K562 (cell line): ENCODE measurements around the gene NEMF. TPM values are rescaled to one million over a fixed set of nuclear protein-coding genes. Genes with fewer than 3 reads are reported as not detected.

Experiments
- CREBBP ChIP-seq: IDR thresholded peaks from one replicate; pipeline ENCODE4 v1.6.1; 2012; ENCODE audit warnings: low read depth, mild to moderate bottlenecking, control low read depth, inconsistent platforms, low read length
- ERF ChIP-seq: fragments of 450-650 bp; formaldehyde crosslinking; IDR thresholded peaks from 2 replicates; pipeline ENCODE4 v1.4.0; 2020; ENCODE audit warnings: mild to moderate bottlenecking, mixed read lengths
- FOS ChIP-seq: IDR thresholded peaks from 3 replicates; pipeline ENCODE4 v1.6.1; 2011; ENCODE audit not compliant: insufficient read length; ENCODE audit errors: extremely low read depth
- HDAC1 ChIP-seq, 2 experiments: fragments of 450-650 bp; IDR thresholded peaks; 2 replicates each; pipeline ENCODE4 v1.6.1; 2016 to 2017; ENCODE audit warnings: inconsistent platforms in 1 of 2, mild to moderate bottlenecking in 1 of 2, moderate library complexity in 1 of 2
- IFI16 ChIP-seq: fragments of 250-450 bp; sonication (Bioruptor Pico); IDR thresholded peaks from 2 replicates; pipeline ENCODE4 v2.1.2; 2022; ENCODE audit warnings: mild to moderate bottlenecking, inconsistent platforms
- NCOA4 ChIP-seq: fragments of 450-650 bp; IDR thresholded peaks from 2 replicates; pipeline ENCODE4 v1.6.1; 2018; ENCODE audit warnings: mild to moderate bottlenecking; ENCODE audit not compliant: partially characterized antibody
- NFATC3 ChIP-seq: fragments of 450-650 bp; IDR thresholded peaks from 2 replicates; pipeline ENCODE4 v1.6.1; 2017; ENCODE audit warnings: mild to moderate bottlenecking
- PHB ChIP-seq: fragments of 250-450 bp; sonication (Bioruptor Pico); IDR thresholded peaks from 2 replicates; pipeline ENCODE4 v1.5.0; 2021
- SETDB1 ChIP-seq: IDR thresholded peaks from one replicate; pipeline ENCODE4 v1.6.1; 2012; ENCODE audit warnings: low read length, control low read depth, inconsistent platforms
- SMAD2 ChIP-seq: fragments of 150-350 bp; IDR thresholded peaks from 2 replicates; pipeline ENCODE4 v1.6.1; 2014; ENCODE audit warnings: low read depth, mild to moderate bottlenecking, low read length
- SMARCA4 ChIP-seq: fragments of 450-650 bp; IDR thresholded peaks from 2 replicates; pipeline ENCODE4 v1.6.1; 2016
- SREBF1 ChIP-seq: fragments of 150-350 bp; IDR thresholded peaks from 2 replicates; pipeline ENCODE4 v1.6.1; 2014; ENCODE audit warnings: antibody characterized with exemption, low read depth, low read length, borderline replicate concordance
- TBP ChIP-seq: optimal IDR thresholded peaks from 2 replicates; pipeline ENCODE3; 2011; ENCODE audit warnings: low read depth, low read length, improper control_type of control experiment
- TCF7 ChIP-seq: sonication (generic); IDR thresholded peaks from 2 replicates; pipeline ENCODE4 v1.6.1; 2016; ENCODE audit warnings: antibody characterized with exemption, borderline replicate concordance
- TCFL5 ChIP-seq: fragments of 250-450 bp; sonication (Bioruptor Pico); conservative IDR thresholded peaks from 2 replicates; pipeline ENCODE4 v1.6.1; 2021; ENCODE audit warnings: mild to moderate bottlenecking, moderate library complexity, matching md5 sums
- THAP12 ChIP-seq: fragments of 250-450 bp; sonication (Bioruptor Pico); IDR thresholded peaks from 2 replicates; pipeline ENCODE4 v1.9.0; 2021; ENCODE audit warnings: mild to moderate bottlenecking, inconsistent platforms
- ZNF184 ChIP-seq: sonication (generic); formaldehyde crosslinking; IDR thresholded peaks from 2 replicates; pipeline ENCODE4 v1.5.0; 2020; ENCODE audit warnings: missing genetic modification reagents
- ZNF253 ChIP-seq: fragments of 250-450 bp; sonication (Bioruptor Pico); conservative IDR thresholded peaks from 2 replicates; pipeline ENCODE4 v1.6.1; 2021; ENCODE audit warnings: mild to moderate bottlenecking
- ZNF707 ChIP-seq: fragments of 250-450 bp; sonication (Bioruptor Pico); conservative IDR thresholded peaks from 2 replicates; pipeline ENCODE4 v1.8.0; 2022; ENCODE audit warnings: inconsistent platforms, mild to moderate bottlenecking, moderate library complexity
- ZNF785 ChIP-seq: fragments of 250-450 bp; sonication (Bioruptor Pico); IDR thresholded peaks from 2 replicates; pipeline ENCODE4 v1.4.0; 2020; ENCODE audit warnings: mild to moderate bottlenecking
- polyA plus RNA-seq, 8 experiments: library from polyadenylated mRNA; depleted of rRNA in 4 of 8; stranded (reverse) in 5 of 8; unstranded in 3 of 8; fragments of >200 nt; fragmentation: Nextera tagmentation in 2 of 8; fragmentation: Illumina TruSeq in 1 of 8; extraction: Ambion mirVana in 2 of 8; extraction: Trizol in 1 of 8; gene quantifications; 2 replicates each; pipeline versions ENCODE4 v1.2.1 to v1.2.3, GENCODE V29; 2011 to 2014; ENCODE audit warnings: inconsistent platforms in 1 of 8, missing spikeins in 1 of 8
- total RNA-seq, 7 experiments: library from RNA; depleted of rRNA in 6 of 7; stranded (reverse); fragments of >200 nt in 6 of 7; fragmentation: Illumina TruSeq in 2 of 7; extraction: Trizol in 2 of 7; gene quantifications; 2 replicates each; pipeline versions ENCODE4 v1.2.1 to v1.2.3, GENCODE V29; 2011 to 2021; ENCODE audit warnings: low replicate concordance in 1 of 7
- TF ChIP-seq, protein P1 (sequence below): IDR thresholded peaks from 3 replicates; pipeline ENCODE4 v1.6.1; 2011; ENCODE audit warnings: borderline replicate concordance, mild to moderate bottlenecking; ENCODE audit not compliant: insufficient read length, insufficient read depth
- TF ChIP-seq, protein P2 (sequence below), 2 experiments: fragments of 200-800 bp in 1 of 2; sonication (Bioruptor generic) in 1 of 2; sonication (generic) in 1 of 2; formaldehyde crosslinking in 1 of 2; IDR thresholded peaks in 1 of 2; conservative IDR thresholded peaks in 1 of 2; 2 replicates each; pipeline versions ENCODE4 v1.5.0 to v1.6.1; 2016 to 2020; ENCODE audit warnings: missing compliant biosample characterization in 1 of 2, missing genetic modification characterization in 1 of 2, missing genetic modification reagents in 1 of 2
- TF ChIP-seq, protein P3 (sequence below): fragments of 250-450 bp; sonication (Bioruptor Pico); IDR thresholded peaks from 2 replicates; pipeline ENCODE4 v1.5.0; 2021

Gene NEMF
- total and polyA plus RNA-seq, 9 of the 15 experiments (the other 6 are each of a cell fraction or from before 2014, with no cell fraction given): 38.8 to 94.4 (median 61.0) TPM

DNA sequence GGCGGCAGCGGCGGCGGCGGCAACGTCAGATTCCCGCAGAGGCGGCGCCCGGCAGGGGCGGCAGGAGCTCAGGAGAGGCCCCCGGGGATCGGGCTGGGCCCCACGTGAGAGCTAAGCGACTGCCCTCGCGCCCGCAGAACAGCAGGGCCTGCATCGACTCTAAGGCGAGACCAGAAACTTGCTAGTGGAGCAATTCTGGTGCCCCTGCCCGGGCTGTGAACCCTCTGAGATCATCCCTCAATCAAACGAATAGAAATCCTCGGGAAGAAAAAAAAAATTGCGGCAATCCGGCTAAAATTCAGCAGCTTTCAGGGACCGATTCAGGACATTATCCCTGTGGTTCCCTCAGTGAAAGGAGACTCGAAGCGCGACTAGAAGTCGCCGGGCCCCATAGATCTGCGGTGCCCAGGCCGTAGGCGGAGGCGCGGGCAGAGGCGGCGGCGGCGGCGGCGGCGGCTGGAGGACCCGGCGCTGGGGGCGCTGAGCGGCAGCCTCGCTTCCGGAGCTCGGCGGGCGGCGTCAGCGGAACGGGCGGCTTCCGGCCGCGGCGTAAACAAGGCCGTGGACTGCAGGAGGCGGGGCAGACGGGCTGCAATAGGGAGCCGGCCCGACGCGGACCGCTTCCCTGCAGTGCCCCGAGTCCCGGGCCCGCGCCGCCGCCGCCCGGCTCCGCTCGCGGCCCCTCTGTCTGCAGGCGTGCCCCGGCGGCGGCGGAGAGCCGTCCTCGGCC lies 84.9 kb downstream of the NEMF start, which contains the start of gene KLHDC2 (continued):
- TF ChIP-seq, protein P1, sequence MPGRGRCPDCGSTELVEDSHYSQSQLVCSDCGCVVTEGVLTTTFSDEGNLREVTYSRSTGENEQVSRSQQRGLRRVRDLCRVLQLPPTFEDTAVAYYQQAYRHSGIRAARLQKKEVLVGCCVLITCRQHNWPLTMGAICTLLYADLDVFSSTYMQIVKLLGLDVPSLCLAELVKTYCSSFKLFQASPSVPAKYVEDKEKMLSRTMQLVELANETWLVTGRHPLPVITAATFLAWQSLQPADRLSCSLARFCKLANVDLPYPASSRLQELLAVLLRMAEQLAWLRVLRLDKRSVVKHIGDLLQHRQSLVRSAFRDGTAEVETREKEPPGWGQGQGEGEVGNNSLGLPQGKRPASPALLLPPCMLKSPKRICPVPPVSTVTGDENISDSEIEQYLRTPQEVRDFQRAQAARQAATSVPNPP: no peak
- TF ChIP-seq NFATC3 (no peak), PHB (no peak), SETDB1 (no peak), ZNF707 (CRISPR knock-in tag) (no peak), TCFL5 (no peak), NCOA4 (no peak), ZNF253 (no peak), TCF7 (no peak), CREBBP (no peak), HDAC1 (IDR thresholded peaks at IDR 0.05) (peak in 1 of 2 experiments; percentile 25; a peak in 1 of 4 replicates), ERF (CRISPR knock-in tag) (peak; percentile 36; the same call in 1 of the 2 replicates), FOS (no peak), SREBF1 (no peak), ZNF184 (no peak), IFI16 (CRISPR knock-in tag) (no peak), THAP12 (CRISPR knock-in tag) (peak; percentile 98), TBP (peak; percentile 48), ZNF785 (no peak), SMARCA4 (no peak), SMAD2 (no peak)
- TF ChIP-seq, protein P2, sequence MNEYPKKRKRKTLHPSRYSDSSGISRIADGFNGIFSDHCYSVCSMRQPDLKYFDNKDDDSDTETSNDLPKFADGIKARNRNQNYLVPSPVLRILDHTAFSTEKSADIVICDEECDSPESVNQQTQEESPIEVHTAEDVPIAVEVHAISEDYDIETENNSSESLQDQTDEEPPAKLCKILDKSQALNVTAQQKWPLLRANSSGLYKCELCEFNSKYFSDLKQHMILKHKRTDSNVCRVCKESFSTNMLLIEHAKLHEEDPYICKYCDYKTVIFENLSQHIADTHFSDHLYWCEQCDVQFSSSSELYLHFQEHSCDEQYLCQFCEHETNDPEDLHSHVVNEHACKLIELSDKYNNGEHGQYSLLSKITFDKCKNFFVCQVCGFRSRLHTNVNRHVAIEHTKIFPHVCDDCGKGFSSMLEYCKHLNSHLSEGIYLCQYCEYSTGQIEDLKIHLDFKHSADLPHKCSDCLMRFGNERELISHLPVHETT (CRISPR knock-in tag; conservative IDR thresholded peaks at IDR 0.05 in 1 of 2, IDR thresholded peaks at IDR 0.05 in 1 of 2): peak in 1 of 2 experiments; percentile 57; a peak in 1 of 4 replicates
- TF ChIP-seq, protein P3, sequence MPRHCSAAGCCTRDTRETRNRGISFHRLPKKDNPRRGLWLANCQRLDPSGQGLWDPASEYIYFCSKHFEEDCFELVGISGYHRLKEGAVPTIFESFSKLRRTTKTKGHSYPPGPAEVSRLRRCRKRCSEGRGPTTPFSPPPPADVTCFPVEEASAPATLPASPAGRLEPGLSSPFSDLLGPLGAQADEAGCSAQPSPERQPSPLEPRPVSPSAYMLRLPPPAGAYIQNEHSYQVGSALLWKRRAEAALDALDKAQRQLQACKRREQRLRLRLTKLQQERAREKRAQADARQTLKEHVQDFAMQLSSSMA (CRISPR knock-in tag): no peak
